T-helper 1 cell treated with Interleukin-12 subunit alpha and Interleukin-12 subunit beta and Interleukin-4 antibody, amounts not matched to agents 30 μg/mL and 1 μg/mL, for 36 hours (primary cell): Measurements from ENCODE around the gene CYSTM1.

Experiments used
- H3K27ac Mint-ChIP-seq: one replicate; pipeline ENCODE4 v1.8.0; 2021; ENCODE audit warnings: mild to moderate bottlenecking, mixed read lengths
- H3K27me3 Mint-ChIP-seq: one replicate; pipeline ENCODE4 v1.8.0; 2021; ENCODE audit warnings: low read depth, mixed read lengths
- H3K36me3 Mint-ChIP-seq: one replicate; pipeline ENCODE4 v1.8.0; 2021; ENCODE audit warnings: low read depth, mixed read lengths
- H3K4me1 Mint-ChIP-seq: one replicate; pipeline ENCODE4 v1.8.0; 2021; ENCODE audit warnings: low read depth, mixed read lengths
- H3K4me3 Mint-ChIP-seq: one replicate; pipeline ENCODE4 v1.8.0; 2021; ENCODE audit warnings: mild to moderate bottlenecking, moderate library complexity, mixed read lengths
- H3K9me3 Mint-ChIP-seq: one replicate; pipeline ENCODE4 v1.8.0; 2021; ENCODE audit warnings: mixed read lengths

The CYSTM1 gene

GRCh38 chr5:140220032-140220697 is 45.2 kb downstream of the CYSTM1 start:
- Mint-ChIP-seq H3K27ac (peak overlapping the region; percentile 0), H3K4me3 (no peak overlapping the region), H3K36me3 (no peaks in the 10 kb centered on the region), H3K27me3 (no peaks in the 10 kb centered on the region), H3K4me1 (peaks cover 18% of the 10 kb centered on the region), H3K9me3 (no peaks in the 10 kb centered on the region)

- no peaks in the 10 kb centered on the region for H3K36me3 Mint-ChIP-seq
- peaks cover 18% of the 10 kb centered on the region for H3K4me1 Mint-ChIP-seq
- H3K27me3 Mint-ChIP-seq = no peaks in the 10 kb centered on the region
- H3K4me3 Mint-ChIP-seq = no peak overlapping the region
- H3K27ac Mint-ChIP-seq = no peak overlapping the region
- no peaks in the 10 kb centered on the region for H3K9me3 Mint-ChIP-seq
Observed at GRCh38 chr5:140220698-140221064, 45.7 kb downstream of the CYSTM1 start.

GRCh38 chr5:140221697-140222223 is 46.8 kb downstream of the CYSTM1 start:
- H3K27ac Mint-ChIP-seq = no peak overlapping the region
- H3K4me3 Mint-ChIP-seq = no peak overlapping the region
- peaks cover 18% of the 10 kb centered on the region for H3K4me1 Mint-ChIP-seq
- no peaks in the 10 kb centered on the region for H3K36me3 Mint-ChIP-seq
- H3K9me3 Mint-ChIP-seq = no peaks in the 10 kb centered on the region
- H3K27me3 Mint-ChIP-seq = no peaks in the 10 kb centered on the region

GRCh38 chr5:140222416-140222815 is 47.4 kb downstream of the CYSTM1 start:
- no peak overlapping the region for H3K27ac Mint-ChIP-seq
- no peak overlapping the region for H3K4me3 Mint-ChIP-seq
- no peaks in the 10 kb centered on the region for H3K36me3 Mint-ChIP-seq

GRCh38 chr5:140223567-140223966 is 48.6 kb downstream of the CYSTM1 start:
- no peaks in the 10 kb centered on the region for H3K36me3 Mint-ChIP-seq
- H3K4me1 Mint-ChIP-seq = peaks cover 18% of the 10 kb centered on the region
- H3K4me3 Mint-ChIP-seq = no peak overlapping the region
- H3K9me3 Mint-ChIP-seq = no peaks in the 10 kb centered on the region
- no peak overlapping the region for H3K27ac Mint-ChIP-seq
- no peaks in the 10 kb centered on the region for H3K27me3 Mint-ChIP-seq

More at GRCh38 chr5:140222416-140222815, 47.4 kb downstream of the CYSTM1 start:
- H3K9me3 Mint-ChIP-seq = no peaks in the 10 kb centered on the region
- H3K4me1 Mint-ChIP-seq = peaks cover 18% of the 10 kb centered on the region
- H3K27me3 Mint-ChIP-seq = no peaks in the 10 kb centered on the region

- Mint-ChIP-seq H3K4me1 (peaks cover 18% of the 10 kb centered on the region), H3K36me3 (no peaks in the 10 kb centered on the region), H3K9me3 (no peaks in the 10 kb centered on the region), H3K4me3 (no peak overlapping the region), H3K27me3 (no peaks in the 10 kb centered on the region), H3K27ac (no peak overlapping the region)
Observed at GRCh38 chr5:140224658-140225057, 49.7 kb downstream of the CYSTM1 start.

- H3K4me3 Mint-ChIP-seq = no peak overlapping the region
- no peaks in the 10 kb centered on the region for H3K9me3 Mint-ChIP-seq
- no peaks in the 10 kb centered on the region for H3K27me3 Mint-ChIP-seq
- no peaks in the 10 kb centered on the region for H3K36me3 Mint-ChIP-seq
- no peak overlapping the region for H3K27ac Mint-ChIP-seq
- peaks cover 13% of the 10 kb centered on the region for H3K4me1 Mint-ChIP-seq
Observed at GRCh38 chr5:140225396-140225795, 50.4 kb downstream of the CYSTM1 start.

GRCh38 chr5:140227046-140227445 is 52.1 kb downstream of the CYSTM1 start:
- H3K4me1 Mint-ChIP-seq = peaks cover 3% of the 10 kb centered on the region
- no peak overlapping the region for H3K27ac Mint-ChIP-seq
- H3K27me3 Mint-ChIP-seq = peaks cover under 1% of the 10 kb centered on the region
- H3K9me3 Mint-ChIP-seq = no peaks in the 10 kb centered on the region
- H3K4me3 Mint-ChIP-seq = no peak overlapping the region
- H3K36me3 Mint-ChIP-seq = no peaks in the 10 kb centered on the region

GRCh38 chr5:140228364-140228837 is 53.4 kb downstream of the CYSTM1 start:
- Mint-ChIP-seq H3K4me1 (no peaks in the 10 kb centered on the region), H3K9me3 (no peaks in the 10 kb centered on the region), H3K27ac (no peak overlapping the region), H3K27me3 (peaks cover 4% of the 10 kb centered on the region), H3K36me3 (no peaks in the 10 kb centered on the region), H3K4me3 (no peak overlapping the region)

GRCh38 chr5:140230373-140230772 is 55.4 kb downstream of the CYSTM1 start:
- peaks cover 11% of the 10 kb centered on the region for H3K27me3 Mint-ChIP-seq
- H3K36me3 Mint-ChIP-seq = no peaks in the 10 kb centered on the region
- H3K9me3 Mint-ChIP-seq = no peaks in the 10 kb centered on the region
- no peak overlapping the region for H3K4me3 Mint-ChIP-seq
- no peak overlapping the region for H3K27ac Mint-ChIP-seq
- H3K4me1 Mint-ChIP-seq = no peaks in the 10 kb centered on the region

GRCh38 chr5:140232731-140233130 is 57.7 kb downstream of the CYSTM1 start:
- H3K4me1 Mint-ChIP-seq = no peaks in the 10 kb centered on the region
- no peaks in the 10 kb centered on the region for H3K36me3 Mint-ChIP-seq
- no peaks in the 10 kb centered on the region for H3K9me3 Mint-ChIP-seq
- peaks cover 11% of the 10 kb centered on the region for H3K27me3 Mint-ChIP-seq
- H3K27ac Mint-ChIP-seq = no peak overlapping the region
- H3K4me3 Mint-ChIP-seq = no peak overlapping the region

- Mint-ChIP-seq H3K9me3 (no peaks in the 10 kb centered on the region), H3K36me3 (no peaks in the 10 kb centered on the region), H3K4me1 (no peaks in the 10 kb centered on the region), H3K27me3 (peaks cover 11% of the 10 kb centered on the region), H3K27ac (no peak overlapping the region), H3K4me3 (no peak overlapping the region)
Observed at GRCh38 chr5:140234377-140234989, 59.5 kb downstream of the CYSTM1 start.

GRCh38 chr5:140235791-140236551 is 61.0 kb downstream of the CYSTM1 start:
- no peaks in the 10 kb centered on the region for H3K9me3 Mint-ChIP-seq
- H3K4me1 Mint-ChIP-seq = no peaks in the 10 kb centered on the region
- H3K36me3 Mint-ChIP-seq = no peaks in the 10 kb centered on the region
- H3K27ac Mint-ChIP-seq = no peak overlapping the region
- H3K27me3 Mint-ChIP-seq = peaks cover 11% of the 10 kb centered on the region
- H3K4me3 Mint-ChIP-seq = no peak overlapping the region

- no peaks in the 10 kb centered on the region for H3K9me3 Mint-ChIP-seq
- no peak overlapping the region for H3K27ac Mint-ChIP-seq
- H3K36me3 Mint-ChIP-seq = no peaks in the 10 kb centered on the region
- no peak overlapping the region for H3K4me3 Mint-ChIP-seq
- peaks cover 11% of the 10 kb centered on the region for H3K27me3 Mint-ChIP-seq
- H3K4me1 Mint-ChIP-seq = no peaks in the 10 kb centered on the region
Observed at GRCh38 chr5:140236891-140237598, 62.1 kb downstream of the CYSTM1 start.
